SK-N-SH treated with all-trans-retinoic acid at 6 μM for 48 hours (cell line): Measurements from ENCODE around the gene DIAPH3.

Source experiments
- ARNTL ChIP-seq: fragments of 450-650 bp; formaldehyde crosslinking; IDR thresholded peaks from 2 replicates; pipeline ENCODE4 v1.5.0; 2020; ENCODE audit warnings: low read depth, mild to moderate bottlenecking, moderate library complexity, borderline replicate concordance
- BACH2 ChIP-seq: fragments of 250-450 bp; sonication (Bioruptor Pico); IDR thresholded peaks from 2 replicates; pipeline ENCODE4 v1.9.0; 2021; ENCODE audit warnings: mild to moderate bottlenecking, borderline replicate concordance
- CSDC2 ChIP-seq: fragments of 250-450 bp; sonication (Bioruptor Pico); IDR thresholded peaks from 2 replicates; pipeline ENCODE4 v1.5.0; 2020; ENCODE audit warnings: mild to moderate bottlenecking, moderate library complexity
- CSRNP3 ChIP-seq: fragments of 250-450 bp; sonication (Bioruptor Pico); IDR thresholded peaks from 2 replicates; pipeline ENCODE4 v1.5.1; 2021; ENCODE audit warnings: mild to moderate bottlenecking, moderate library complexity
- ISL1 ChIP-seq: fragments of 250-450 bp; sonication (Bioruptor Pico); IDR thresholded peaks from 2 replicates; pipeline ENCODE4 v2.1.2; 2022; ENCODE audit warnings: mild to moderate bottlenecking, moderate library complexity
- PPARA ChIP-seq: fragments of 250-450 bp; sonication (Bioruptor Pico); IDR thresholded peaks from 2 replicates; pipeline ENCODE4 v1.5.0; 2020; ENCODE audit warnings: mild to moderate bottlenecking, borderline replicate concordance
- TOX ChIP-seq: fragments of 250-450 bp; sonication (Bioruptor Pico); IDR thresholded peaks from 2 replicates; pipeline ENCODE4 v1.8.0; 2021; ENCODE audit warnings: mild to moderate bottlenecking, moderate library complexity, borderline replicate concordance
- TSHZ2 ChIP-seq: fragments of 250-450 bp; sonication (Bioruptor Pico); IDR thresholded peaks from 2 replicates; pipeline ENCODE4 v1.5.0; 2020; ENCODE audit warnings: mild to moderate bottlenecking, moderate library complexity

- TF ChIP-seq TOX (CRISPR knock-in tag) = no peak
- TF ChIP-seq TSHZ2 (CRISPR knock-in tag) = no peak
- TF ChIP-seq ISL1 (CRISPR knock-in tag) = no peak
- TF ChIP-seq CSRNP3 (CRISPR knock-in tag) = no peak
- TF ChIP-seq ARNTL (CRISPR knock-in tag) = no peak
- no peak for TF ChIP-seq BACH2
- no peak for TF ChIP-seq CSDC2 (CRISPR knock-in tag)
- TF ChIP-seq PPARA = no peak
Observed at GRCh38 chr13:59721926-59722910, 441.5 kb downstream of the DIAPH3 start.
